ENCODE measurements around the gene DIP2C.
"Not testable (repeated sequence)": the region's sequence is repeated elsewhere in the genome, so short reads cannot be mapped to it uniquely, and the experiment has no call there.

The DIP2C gene, protein sequence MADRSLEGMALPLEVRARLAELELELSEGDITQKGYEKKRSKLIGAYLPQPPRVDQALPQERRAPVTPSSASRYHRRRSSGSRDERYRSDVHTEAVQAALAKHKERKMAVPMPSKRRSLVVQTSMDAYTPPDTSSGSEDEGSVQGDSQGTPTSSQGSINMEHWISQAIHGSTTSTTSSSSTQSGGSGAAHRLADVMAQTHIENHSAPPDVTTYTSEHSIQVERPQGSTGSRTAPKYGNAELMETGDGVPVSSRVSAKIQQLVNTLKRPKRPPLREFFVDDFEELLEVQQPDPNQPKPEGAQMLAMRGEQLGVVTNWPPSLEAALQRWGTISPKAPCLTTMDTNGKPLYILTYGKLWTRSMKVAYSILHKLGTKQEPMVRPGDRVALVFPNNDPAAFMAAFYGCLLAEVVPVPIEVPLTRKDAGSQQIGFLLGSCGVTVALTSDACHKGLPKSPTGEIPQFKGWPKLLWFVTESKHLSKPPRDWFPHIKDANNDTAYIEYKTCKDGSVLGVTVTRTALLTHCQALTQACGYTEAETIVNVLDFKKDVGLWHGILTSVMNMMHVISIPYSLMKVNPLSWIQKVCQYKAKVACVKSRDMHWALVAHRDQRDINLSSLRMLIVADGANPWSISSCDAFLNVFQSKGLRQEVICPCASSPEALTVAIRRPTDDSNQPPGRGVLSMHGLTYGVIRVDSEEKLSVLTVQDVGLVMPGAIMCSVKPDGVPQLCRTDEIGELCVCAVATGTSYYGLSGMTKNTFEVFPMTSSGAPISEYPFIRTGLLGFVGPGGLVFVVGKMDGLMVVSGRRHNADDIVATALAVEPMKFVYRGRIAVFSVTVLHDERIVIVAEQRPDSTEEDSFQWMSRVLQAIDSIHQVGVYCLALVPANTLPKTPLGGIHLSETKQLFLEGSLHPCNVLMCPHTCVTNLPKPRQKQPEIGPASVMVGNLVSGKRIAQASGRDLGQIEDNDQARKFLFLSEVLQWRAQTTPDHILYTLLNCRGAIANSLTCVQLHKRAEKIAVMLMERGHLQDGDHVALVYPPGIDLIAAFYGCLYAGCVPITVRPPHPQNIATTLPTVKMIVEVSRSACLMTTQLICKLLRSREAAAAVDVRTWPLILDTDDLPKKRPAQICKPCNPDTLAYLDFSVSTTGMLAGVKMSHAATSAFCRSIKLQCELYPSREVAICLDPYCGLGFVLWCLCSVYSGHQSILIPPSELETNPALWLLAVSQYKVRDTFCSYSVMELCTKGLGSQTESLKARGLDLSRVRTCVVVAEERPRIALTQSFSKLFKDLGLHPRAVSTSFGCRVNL (N-terminal part only)

DNA sequence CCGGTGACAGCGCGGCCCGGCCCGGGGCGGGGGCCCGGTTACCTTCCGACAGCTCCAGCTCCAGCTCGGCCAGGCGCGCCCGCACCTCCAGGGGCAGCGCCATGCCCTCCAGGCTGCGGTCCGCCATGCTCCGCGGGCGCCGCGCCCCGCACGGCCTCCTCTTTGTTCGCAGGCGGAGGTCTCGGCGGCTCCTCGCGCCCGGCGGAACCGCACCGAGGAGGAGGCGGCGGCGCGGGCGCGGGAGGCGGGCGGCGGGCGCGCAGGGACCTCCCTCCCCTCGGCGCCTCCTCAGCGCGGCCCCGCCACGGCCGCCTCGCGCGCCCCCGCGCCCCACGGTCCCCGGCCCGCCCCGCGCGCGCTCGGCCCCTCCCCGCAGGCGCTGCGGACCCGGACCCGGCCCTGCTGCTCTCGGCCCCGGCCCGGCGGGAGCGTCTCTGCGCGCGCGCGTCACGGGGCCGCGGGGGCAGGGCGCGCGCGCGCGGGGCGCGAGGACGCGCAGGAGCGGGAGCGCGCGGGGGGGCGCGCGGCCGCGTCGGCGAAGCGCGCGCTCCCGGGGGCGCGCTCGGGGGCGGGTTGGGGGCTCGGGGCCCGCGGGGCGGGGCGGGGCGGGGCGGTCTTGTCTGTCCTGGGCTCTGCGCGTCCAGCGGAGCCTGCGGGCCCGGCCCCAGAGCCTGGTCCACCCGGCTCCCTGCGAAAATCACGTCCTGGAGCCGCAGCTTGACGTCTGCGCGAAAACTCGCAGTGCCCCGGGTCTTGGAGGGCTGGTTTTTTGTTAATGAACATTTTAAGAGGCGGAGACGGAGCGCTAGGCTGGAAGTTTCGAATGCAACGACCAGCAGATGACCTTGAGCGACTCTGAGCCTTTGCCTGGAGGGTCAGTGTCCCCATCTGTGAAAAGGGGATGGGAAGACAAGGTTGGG, at the start of gene DIP2C:
Gene DIP2C, minus strand, starts transcription at position 217 of the 920 bp plus-strand sequence. Its CDS starts 90 bp downstream, at position 127.
- no peak for DNase-seq

DNA sequence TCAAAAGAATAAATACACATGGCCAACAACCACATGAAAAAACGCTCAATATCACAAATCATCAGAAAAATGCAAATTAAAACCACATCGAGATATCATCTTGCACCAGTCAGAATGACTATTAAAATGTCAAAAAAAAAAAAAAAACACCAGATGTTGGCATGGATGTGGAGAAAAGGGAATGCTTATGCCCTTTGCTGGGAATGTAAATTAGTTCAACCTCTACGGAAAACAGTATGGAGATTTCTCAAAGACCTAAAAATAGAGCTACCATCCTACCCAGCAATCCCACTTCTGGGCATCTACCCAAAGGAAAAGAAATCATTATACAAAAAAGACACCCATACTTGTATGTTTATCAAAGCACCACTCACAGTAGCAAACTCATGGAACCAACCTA, 45.0 kb upstream of the DIP2C start:
- no peak for DNase-seq

DNA sequence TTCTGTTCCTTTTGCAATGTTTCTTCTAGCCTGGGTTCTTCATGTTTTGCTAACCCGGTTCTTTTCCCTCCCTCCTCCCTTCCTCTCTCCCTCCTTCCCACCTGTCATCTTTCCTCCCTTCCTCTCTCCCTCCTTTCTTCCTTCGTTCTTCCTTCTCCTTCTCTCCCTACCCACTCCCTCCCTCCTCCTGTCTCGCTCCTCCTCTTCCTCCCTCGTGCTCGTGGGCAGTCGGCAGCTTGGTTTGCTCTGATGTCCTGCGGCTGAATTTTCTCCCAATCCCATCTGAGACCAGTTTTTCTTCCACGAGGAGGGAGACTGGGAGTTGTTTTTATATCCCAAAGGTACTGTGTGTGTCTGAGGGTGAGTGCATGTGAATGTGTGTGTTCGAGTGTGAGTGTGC, 43.6 kb upstream of the DIP2C start:
- DNase-seq = no peak

DNA sequence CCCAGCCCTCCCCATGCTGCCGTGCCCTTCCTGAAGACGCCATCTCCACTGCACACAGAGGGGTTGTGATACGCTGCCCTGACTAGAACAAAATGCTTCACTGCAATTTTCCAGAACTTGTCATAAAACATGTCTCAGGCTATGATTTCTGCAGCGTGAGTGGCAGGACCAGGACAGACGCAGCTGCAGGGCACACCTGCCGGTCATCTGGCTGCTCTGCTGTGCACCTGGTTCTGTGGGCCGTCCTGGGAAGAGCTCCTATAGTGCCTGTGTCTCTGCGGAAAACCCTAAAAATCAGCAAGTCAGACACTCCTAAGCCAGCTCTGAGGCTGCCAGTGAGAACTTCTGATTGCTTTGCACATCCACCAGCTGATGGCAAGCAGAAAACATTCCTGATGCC, 39.7 kb upstream of the DIP2C start:
- DNase-seq = no peak

DNA sequence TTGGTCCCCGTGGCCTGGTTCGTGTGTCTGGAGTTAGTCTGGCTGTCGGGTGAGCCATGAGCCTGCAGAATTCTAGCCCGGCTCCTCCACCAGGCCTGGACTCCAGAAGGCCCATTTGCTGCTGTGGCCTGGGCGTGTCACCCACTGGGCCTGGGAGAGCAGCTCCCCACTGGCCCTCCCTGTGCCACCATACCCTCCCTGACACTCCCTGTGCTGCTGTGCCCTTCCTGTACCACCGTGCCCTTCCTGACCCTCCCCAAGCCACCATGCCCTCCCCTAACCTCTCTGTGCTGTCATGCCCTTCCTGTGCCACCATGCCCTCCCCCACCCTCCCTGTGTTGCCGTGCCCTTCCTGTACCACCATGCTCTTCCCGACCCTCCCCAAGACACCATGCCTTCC, 39.1 kb upstream of the DIP2C start:
- DNase-seq = no peak

DNA sequence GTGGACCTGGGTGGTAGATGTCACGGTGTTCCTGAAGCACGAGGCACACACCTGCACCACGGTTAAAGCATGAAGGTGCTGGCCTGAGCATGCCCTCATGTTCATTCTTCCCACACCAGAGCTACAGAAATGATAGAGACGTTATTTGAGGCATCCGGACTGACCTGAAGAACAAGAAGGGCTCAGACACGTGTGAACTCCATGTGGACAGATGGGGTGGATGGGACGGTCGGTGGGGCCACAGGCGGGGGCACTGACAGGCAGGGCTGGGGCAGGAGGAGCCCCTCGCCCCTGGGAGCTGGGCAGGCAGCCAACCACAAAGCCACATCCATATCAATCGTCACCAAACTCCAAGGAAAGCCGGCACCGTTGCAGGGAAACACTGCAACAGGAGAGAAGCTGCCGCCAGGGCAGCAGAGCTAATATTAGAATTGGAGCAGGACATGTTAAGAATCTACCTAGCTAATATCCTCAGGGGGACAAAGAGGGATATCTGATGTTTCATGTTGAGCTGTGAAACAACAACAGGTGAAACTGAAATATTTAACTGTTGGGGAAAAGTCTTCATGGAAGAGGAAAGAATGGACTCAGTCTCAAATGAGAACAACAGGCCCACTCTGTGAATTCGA, 37.8 kb upstream of the DIP2C start:
- no peak for DNase-seq

DNA sequence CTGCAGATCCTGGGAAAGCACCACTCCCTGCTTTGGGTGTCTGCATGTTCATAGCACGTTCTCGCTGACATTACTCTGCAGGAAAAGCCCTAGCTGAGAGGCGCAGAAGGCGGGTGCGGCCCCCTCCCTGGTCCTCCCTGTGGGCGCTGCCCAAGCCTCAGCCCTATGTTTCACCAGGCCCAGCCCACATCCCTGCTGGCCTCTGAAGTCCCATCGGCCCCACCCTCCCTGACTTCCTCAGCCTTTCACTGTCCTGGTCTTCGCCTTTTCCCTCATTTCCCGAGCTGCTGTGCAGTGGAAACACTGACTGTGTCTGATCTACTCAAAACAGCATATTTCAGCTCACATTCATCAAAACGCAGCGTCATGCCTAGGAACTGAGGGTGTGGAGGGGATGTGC, 36.3 kb upstream of the DIP2C start:
- no peak for DNase-seq

DNA sequence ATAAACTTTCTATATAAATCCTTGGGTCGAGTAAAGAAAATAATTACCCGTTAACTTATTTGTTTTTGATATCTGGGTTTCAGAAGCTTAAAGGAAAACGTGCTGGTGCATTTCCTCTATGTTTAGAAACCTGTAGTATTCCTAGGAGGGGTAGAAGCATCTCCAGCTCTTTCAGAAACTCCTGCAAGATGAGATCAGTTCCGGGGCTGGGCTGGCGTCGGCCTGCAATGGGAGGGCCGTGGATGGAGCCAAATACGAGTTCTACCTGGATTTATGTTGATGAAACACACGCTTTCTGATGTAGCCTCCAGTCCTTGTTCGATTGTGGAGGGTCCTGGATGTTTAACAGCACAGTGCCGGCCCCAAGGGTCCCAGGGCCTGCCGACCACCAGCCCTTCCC, 35.8 kb upstream of the DIP2C start:
- DNase-seq = no peak

DNA sequence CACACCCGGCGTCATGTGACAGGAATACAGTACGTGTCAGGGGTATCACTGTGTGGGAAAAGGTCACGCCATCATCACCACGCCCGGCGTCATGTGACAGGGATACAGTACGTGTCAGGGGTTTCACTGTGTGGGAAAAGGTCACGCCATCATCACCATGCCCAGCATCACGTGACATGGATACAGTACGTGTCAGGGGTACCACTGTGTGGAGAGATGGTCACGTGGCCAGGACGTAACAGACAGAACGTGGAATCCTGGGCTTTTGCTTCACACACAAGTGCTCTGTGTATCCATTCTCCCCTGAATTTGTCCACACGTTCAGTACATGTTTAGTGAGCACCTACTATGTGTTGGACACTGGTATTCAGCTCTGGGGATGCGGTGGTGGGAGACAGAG, 34.5 kb upstream of the DIP2C start:
- DNase-seq = no peak

DNA sequence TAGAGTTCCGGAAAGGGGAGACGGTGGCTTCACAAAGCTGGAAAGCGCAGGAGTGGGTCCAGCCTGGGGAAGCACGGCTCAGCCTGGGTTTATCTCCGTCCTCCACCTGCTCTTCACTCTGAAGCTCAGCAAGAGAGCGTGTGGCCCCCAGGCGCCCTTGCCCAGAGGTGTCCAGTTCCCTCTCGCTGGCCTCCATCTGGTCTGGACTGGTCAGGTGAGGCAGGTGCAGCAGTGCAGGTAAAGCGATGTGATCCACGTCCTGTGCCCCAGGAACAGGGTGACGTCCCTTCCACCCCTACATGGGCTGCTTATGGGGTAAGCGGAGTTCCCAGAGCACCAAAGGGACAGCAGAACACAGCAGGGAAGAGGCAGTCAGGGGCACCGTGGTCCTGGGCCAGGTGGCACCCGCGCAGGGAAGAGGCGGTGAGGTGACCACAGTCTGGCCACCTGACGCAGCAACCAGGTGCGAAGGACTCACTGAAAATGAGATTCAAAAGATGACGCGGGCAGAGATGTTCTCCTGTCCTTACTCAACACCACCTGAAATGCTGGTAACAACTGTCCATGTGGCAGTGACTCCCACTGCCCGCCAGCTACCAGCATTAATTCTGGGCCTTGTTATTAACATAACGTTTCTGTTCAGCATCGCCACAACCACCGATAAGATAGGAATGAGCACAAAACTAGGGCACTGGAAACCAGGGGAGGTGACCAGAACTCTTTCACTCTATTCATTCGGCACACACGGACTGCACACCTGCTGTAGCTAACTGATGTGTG, 33.0 kb upstream of the DIP2C start:
- DNase-seq = no peak

DNA sequence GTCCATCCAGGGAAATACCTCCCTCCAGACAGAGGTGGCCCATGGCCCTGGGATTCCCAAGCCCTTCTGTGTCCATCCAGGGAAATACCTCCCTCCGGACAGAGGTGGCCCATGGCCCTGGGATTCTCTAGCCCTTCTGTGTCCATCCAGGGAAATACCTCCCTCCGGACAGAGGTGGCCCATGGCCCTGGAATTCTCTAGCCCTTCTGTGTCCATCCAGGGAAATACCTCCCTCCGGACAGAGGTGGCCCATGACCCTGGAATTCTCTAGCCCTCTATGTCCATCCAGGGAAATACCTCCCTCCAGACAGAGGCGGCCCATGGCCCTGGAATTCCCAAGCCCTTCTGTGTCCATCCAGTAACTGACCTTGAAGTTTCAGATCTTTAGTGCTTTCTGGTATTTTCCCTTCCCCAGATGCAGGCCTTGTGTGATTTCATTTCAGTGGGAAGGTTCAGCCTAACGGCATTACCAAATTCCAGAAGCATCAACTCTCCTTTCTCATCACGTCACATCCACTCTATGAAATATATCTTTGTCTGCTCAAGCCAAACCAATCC, 28.8 kb upstream of the DIP2C start:
- DNase-seq = no peak

DNA sequence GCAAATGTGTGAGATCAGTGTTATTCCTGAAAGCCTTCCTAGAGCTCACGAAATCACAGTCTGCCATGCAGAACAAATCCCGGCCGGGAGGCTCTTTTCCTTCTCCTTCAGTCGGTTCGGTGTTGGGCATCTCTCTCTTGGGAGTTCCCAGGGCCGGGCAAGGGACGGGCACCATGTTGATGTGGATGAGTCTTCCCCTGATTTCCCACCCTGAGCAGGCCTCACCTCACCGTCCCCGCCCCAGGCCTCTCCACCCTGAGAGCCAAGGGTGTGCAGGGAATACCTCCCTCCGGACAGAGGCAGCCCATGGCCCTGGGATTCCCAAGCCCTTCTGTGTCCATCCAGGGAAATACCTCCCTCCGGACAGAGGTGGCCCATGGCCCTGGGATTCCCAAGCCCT, 28.0 kb upstream of the DIP2C start:
- DNase-seq = no peak

DNA sequence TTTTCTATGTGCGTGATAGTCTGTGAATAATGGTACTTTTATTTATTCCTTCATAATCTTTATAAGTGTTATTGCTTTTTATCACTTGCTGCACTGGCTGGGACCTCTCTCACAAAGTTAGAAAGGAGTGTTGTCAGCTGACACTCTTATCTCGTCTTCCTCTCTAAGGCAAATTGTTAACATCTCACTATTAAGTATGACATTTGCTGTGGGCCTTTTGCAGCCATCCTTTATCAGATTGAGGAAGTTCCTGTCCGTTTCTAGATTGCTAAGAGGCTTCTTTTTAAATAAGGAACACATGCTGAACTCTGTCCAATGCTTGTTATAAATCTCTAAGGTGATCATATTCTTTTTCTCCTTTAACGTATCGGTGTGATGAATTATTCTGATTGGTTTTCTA, 27.4 kb upstream of the DIP2C start:
- DNase-seq = no peak

DNA sequence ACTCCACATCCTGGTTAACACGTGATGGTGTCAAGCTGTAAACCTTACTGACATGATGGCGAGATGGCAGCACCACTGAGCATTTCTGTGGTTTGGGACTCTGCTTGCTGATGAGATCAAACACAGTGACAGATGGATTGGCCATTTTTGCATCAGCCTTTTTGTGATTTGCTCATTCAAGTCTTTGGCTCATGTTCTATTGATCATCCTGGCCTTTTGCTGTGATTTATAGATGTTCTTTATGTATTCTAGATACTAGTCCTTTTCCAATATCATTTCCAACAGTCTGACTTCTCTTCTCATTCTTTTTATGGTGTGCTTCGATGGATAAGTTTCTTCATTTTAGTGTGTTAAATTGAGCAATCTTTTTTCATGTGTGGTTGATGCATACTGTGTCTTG, 24.7 kb upstream of the DIP2C start:
- DNase-seq = no peak

DNA sequence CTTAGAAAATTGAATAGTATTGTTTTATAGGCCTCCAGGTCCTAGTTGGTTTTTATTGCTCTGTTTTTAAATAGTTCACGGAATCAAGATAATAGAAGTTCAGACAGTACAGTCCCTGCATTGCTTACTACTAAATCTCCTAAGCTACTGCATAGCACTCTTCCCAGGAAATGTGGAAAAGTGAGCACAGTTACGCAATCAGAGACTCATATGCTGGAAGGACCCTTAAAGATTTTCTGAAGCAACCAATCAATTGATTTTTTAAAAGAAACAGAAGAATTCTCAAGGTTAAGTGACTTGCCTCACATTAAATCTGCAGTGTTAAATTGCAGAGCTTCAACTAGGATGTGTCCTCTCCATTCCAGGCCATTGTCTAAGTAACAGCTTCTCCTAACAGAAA, 23.1 kb upstream of the DIP2C start:
- DNase-seq = no peak

DNA sequence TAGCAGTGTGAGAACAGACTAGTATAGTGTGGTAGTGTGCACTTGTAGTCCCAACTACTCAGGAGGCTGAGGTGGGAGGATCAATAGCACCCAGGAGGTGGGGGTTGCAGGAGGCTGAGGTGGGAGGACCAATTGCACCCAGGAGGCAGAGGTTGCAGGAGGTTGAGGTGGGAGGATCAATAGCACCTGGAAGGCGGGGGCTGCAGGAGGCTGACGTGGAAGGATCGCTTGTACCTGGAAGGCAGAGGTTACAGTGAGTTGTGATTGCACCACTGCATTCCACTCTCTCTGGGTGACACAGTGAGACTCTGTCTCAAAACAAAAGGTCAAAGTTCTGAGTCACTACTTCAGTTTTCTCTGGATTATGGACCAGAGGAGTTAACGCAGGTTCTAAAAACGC, 22.6 kb upstream of the DIP2C start:
- no peak for DNase-seq

DNA sequence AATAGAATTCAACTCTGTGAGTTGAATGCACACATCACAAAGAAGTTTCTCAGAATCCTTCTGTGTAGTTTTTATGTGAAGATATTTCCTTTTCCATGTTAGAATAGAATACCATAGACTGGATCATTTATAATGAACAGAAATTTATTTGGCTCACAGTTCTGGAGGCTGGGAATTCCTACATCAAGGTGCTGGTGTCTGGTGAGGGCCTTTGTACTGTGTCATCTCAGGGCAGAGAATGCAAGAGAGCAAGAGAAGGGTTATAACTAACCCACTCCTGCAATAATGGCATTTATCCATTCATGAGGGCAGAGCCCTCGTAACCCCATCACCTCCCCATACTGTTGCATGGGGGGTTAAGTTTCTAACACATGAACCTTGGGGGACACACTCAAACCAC, 18.4 kb upstream of the DIP2C start:
- DNase-seq = no peak

DNA sequence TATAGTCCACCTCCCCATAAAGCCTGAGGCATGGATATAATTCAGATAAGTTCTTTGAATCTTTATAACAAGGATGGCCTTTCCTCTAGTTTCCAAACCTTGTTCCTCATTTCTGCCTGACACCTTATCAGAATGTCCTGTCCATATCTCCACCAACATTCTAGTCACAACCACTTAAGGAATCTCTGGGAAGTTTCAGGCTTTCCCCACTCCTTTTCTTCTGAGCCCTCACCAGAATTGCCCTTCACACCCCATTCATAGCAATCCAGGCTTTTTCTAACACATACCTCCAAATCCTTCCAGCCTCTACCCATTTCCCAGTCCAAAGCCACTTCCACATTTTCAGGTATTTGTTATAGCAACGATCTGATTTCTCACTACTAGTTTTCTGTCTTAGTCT, 18.0 kb upstream of the DIP2C start:
- DNase-seq = no peak

DNA sequence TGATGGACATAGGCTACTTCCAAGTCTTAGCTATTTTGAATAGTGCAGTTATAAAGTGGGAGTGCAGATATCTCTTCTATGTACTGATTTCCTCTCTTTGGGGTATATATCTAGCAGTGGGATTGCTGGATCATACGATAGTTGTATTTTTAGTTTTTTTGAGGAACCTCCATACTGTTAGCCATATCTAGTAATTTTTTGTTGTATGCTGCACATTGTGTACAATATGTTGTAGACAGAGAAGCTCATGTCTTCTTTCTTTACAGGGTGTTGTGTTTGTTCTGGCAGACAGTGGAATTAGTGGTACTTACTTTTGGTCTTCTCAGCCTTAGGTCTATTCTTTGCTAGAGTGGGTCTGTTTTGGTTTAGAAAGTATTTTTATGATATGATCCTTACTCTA, 13.7 kb upstream of the DIP2C start:
- DNase-seq = no peak

DNA sequence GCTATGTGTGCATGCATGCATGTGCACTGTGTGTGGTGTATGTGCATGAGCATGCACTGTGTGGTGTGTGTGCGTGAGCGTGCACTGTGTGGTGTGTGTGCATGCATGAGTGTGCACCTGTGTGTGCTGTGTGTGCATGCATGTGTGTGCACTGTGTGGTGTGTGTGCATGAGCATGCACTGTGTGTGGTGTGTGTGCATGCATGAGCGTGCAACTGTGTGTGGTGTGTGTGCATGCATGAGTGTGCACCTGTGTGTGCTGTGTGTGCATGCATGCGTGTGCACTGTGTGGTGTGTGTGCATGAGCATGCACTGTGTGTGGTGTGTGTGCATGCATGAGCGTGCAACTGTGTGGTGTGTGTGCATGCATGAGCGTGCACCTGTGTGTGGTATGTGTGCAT, 10.7 kb upstream of the DIP2C start:
- DNase-seq = not testable (repeated sequence)
